ENCODE results near the gene XPO5. TPM values are rescaled to one million over a fixed set of nuclear protein-coding genes. Genes with fewer than 3 reads are reported as not detected.

The XPO5 gene
- total RNA-seq, 2 experiments from 2014 or later, result 58.5 to 74.9 TPM

DNA sequence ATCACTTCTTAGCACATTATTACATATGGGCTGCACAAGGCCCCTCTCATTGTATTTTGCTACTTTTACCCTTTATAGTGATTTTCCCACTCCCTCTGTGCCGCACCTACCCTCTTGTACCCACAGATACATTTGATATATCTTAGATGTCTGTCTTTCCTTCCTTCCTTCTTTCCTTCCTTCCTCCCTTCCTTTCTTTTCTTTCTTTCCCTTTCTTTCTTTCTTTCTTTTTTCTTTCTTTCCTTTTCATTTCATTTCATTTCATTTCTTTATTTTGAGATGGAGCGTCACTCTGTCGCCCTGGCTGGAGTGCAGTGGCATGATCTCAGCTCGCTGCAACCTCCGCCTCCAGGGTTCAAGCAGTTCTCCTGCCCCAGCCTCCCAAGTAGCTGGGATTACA is 12.4 kb upstream of the XPO5 start:
- Histone ChIP-seq H3K36me3 (ENCODE audit: insufficient read depth, low read length) (peaks cover 98% of the 10 kb centered on the region), H3K4me1 (ENCODE audit: insufficient read depth, low read length, poor library complexity, severe bottlenecking) (no peaks in the 10 kb centered on the region), H3K4me3 (ENCODE audit: low read depth, low read length, poor library complexity, severe bottlenecking) (no peak overlapping the region), H2AFZ (ENCODE audit: low read length) (no peak overlapping the region), H3K4me2 (ENCODE audit: low read length) (no peak overlapping the region), H4K20me1 (ENCODE audit: insufficient read depth, low read length) (0 out of 2 replicates have a peak, but pooled peaks cover 5% of the 10 kb centered on the region), H3K27ac (ENCODE audit: low read depth, low read length, poor library complexity, severe bottlenecking) (no peak overlapping the region), H3K9me3 (ENCODE audit: low read length) (no peaks in the 10 kb centered on the region), H3K9me2 (ENCODE audit: insufficient read depth, low read length) (no peaks in the 10 kb centered on the region), H3K79me2 (ENCODE audit: insufficient read depth, low read depth, low read length) (peaks cover 8% of the 10 kb centered on the region)
- ChIA-PET POLR2A (no interaction called here), CTCF (ENCODE audit: unreplicated experiment) (no interaction called here)
- BruUV-seq (replicated peaks), result no TSS peak
- TF ChIP-seq EZH2phosphoT487 (IDR thresholded peaks at IDR 0.05; ENCODE audit: borderline replicate concordance, low read depth, low read length), result no peak
- TF ChIP-seq, protein P1, sequence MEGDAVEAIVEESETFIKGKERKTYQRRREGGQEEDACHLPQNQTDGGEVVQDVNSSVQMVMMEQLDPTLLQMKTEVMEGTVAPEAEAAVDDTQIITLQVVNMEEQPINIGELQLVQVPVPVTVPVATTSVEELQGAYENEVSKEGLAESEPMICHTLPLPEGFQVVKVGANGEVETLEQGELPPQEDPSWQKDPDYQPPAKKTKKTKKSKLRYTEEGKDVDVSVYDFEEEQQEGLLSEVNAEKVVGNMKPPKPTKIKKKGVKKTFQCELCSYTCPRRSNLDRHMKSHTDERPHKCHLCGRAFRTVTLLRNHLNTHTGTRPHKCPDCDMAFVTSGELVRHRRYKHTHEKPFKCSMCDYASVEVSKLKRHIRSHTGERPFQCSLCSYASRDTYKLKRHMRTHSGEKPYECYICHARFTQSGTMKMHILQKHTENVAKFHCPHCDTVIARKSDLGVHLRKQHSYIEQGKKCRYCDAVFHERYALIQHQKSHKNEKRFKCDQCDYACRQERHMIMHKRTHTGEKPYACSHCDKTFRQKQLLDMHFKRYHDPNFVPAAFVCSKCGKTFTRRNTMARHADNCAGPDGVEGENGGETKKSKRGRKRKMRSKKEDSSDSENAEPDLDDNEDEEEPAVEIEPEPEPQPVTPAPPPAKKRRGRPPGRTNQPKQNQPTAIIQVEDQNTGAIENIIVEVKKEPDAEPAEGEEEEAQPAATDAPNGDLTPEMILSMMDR (conservative IDR thresholded peaks at IDR 0.05; ENCODE audit: low read length), result no peak
- no peak for DNase-seq (ENCODE audit: low spot score)
- intact Hi-C loops (cut with micrococcal nuclease; ENCODE audit: unreplicated experiment), result no loop called here

DNA sequence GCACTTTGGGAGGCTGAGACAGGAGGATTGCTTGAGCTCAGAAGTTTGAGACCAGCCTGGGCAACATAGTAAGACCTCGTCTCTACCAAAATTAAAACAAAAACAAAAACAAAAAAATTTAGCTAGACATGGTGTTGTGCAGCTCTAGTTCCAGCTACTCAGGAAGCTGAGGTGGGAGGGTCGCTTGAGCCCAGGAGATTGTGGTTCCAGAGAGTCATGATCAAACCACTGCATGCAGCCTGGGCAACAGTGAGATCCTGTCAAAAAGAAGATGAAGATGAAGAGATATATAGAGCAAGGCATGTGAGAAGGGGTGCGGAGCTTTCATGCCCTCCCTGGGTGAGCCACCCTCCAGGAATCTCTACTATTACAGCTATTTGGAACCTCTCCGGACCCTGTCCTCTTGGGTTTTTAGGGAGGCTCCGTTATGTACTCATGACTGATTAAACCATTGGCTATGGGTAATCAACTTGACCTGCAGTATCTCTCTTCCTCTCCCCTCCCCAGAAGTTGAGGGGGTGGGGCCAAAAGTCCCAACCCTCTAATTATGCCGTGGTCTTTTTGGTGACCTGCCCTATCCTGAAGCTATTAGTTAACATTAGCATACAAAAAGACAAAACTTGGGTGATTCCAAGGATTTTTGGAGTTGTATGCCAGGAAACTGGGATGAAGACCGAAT is 9.2 kb upstream of the XPO5 start:
- BruUV-seq (replicated peaks), result no TSS peak
- CTCF ChIA-PET (ENCODE audit: unreplicated experiment), result interaction anchor here (0.6 kb wide), 1 partner anchor 129 kb away, joined by 3 read pairs; no protein-coding TSS in a partner anchor
- no peak for TF ChIP-seq EZH2phosphoT487 (IDR thresholded peaks at IDR 0.05; ENCODE audit: borderline replicate concordance, low read depth, low read length)
- TF ChIP-seq, protein P1 (conservative IDR thresholded peaks at IDR 0.05; ENCODE audit: low read length), result no peak
- H3K36me3 ChIP-seq (ENCODE audit: insufficient read depth, low read length), result peaks cover 83% of the 10 kb centered on the region
- 0 out of 2 replicates have a peak, but pooled peaks cover 5% of the 10 kb centered on the region for H4K20me1 ChIP-seq (ENCODE audit: insufficient read depth, low read length)
- H3K27ac ChIP-seq (ENCODE audit: low read depth, low read length, poor library complexity, severe bottlenecking), result no peak overlapping the region
- POLR2A ChIA-PET, result interaction anchor here (0.6 kb wide), 1 partner anchor 39 kb away, joined by 3 read pairs; no protein-coding TSS in a partner anchor
- no peaks in the 10 kb centered on the region for H3K4me1 ChIP-seq (ENCODE audit: insufficient read depth, low read length, poor library complexity, severe bottlenecking)
- no peak overlapping the region for H3K4me2 ChIP-seq (ENCODE audit: low read length)
- H3K9me3 ChIP-seq (ENCODE audit: low read length), result no peaks in the 10 kb centered on the region
- no peak overlapping the region for H2AFZ ChIP-seq (ENCODE audit: low read length)
- intact Hi-C loops (cut with micrococcal nuclease; ENCODE audit: unreplicated experiment), result no loop called here
- H3K4me3 ChIP-seq (ENCODE audit: low read depth, low read length, poor library complexity, severe bottlenecking), result no peak overlapping the region
- peaks cover 22% of the 10 kb centered on the region for H3K79me2 ChIP-seq (ENCODE audit: insufficient read depth, low read depth, low read length)
- DNase-seq (ENCODE audit: low spot score), result no peak
- H3K9me2 ChIP-seq (ENCODE audit: insufficient read depth, low read length), result no peaks in the 10 kb centered on the region

DNA sequence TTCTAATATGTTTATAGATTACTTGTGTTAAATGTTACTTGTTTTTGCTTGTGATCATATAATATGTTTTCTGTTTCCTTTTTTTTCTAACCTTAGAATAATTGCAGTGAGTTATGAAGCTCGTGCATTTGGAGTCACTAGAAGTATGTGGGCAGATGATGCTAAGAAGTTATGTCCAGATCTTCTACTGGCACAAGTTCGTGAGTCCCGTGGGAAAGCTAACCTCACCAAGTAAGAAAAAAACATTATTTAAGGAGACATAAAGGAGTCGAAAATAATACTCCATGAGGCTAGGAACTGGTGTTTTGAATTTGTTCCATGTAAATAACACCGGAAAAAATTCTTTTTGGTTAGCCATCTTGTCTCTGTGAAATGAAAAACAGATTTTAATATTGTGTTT is 7.1 kb upstream of the XPO5 start:
- CTCF ChIA-PET (ENCODE audit: unreplicated experiment), result no interaction called here

More for the DNA sequence above, 7.1 kb upstream of the XPO5 start:
- no peaks in the 10 kb centered on the region for H3K9me3 ChIP-seq (ENCODE audit: low read length)
- H3K4me1 ChIP-seq (ENCODE audit: insufficient read depth, low read length, poor library complexity, severe bottlenecking), result peaks cover 16% of the 10 kb centered on the region
- BruUV-seq (replicated peaks), result no TSS peak
- peaks cover 38% of the 10 kb centered on the region for H3K79me2 ChIP-seq (ENCODE audit: insufficient read depth, low read depth, low read length)
- DNase-seq (ENCODE audit: low spot score), result no peak
- intact Hi-C loops (cut with micrococcal nuclease; ENCODE audit: unreplicated experiment), result no loop called here
- H3K36me3 ChIP-seq (ENCODE audit: insufficient read depth, low read length), result peaks cover 80% of the 10 kb centered on the region
- no peaks in the 10 kb centered on the region for H3K9me2 ChIP-seq (ENCODE audit: insufficient read depth, low read length)
- POLR2A ChIA-PET, result interaction anchor here (1.3 kb wide), 1 partner anchor 46 kb away, joined by 6 read pairs; the partner anchor contains the start of gene GTPBP2
- no peak overlapping the region for H3K27ac ChIP-seq (ENCODE audit: low read depth, low read length, poor library complexity, severe bottlenecking)
- H3K4me2 ChIP-seq (ENCODE audit: low read length), result no peak overlapping the region
- H4K20me1 ChIP-seq (ENCODE audit: insufficient read depth, low read length), result peaks cover 14% of the 10 kb centered on the region
- TF ChIP-seq, protein P1 (conservative IDR thresholded peaks at IDR 0.05; ENCODE audit: low read length), result no peak
- no peak for TF ChIP-seq EZH2phosphoT487 (IDR thresholded peaks at IDR 0.05; ENCODE audit: borderline replicate concordance, low read depth, low read length)
- H3K4me3 ChIP-seq (ENCODE audit: low read depth, low read length, poor library complexity, severe bottlenecking), result no peak overlapping the region
- no peak overlapping the region for H2AFZ ChIP-seq (ENCODE audit: low read length)

Data from OCI-LY7 (cell line).